ENCODE results near the gene ZNF274. TPM values are rescaled to one million over a fixed set of nuclear protein-coding genes. Genes with fewer than 3 reads are reported as not detected.

Gene ZNF274
- total RNA-seq, 1 donor from 2014 or later = 42.7 TPM

DNA sequence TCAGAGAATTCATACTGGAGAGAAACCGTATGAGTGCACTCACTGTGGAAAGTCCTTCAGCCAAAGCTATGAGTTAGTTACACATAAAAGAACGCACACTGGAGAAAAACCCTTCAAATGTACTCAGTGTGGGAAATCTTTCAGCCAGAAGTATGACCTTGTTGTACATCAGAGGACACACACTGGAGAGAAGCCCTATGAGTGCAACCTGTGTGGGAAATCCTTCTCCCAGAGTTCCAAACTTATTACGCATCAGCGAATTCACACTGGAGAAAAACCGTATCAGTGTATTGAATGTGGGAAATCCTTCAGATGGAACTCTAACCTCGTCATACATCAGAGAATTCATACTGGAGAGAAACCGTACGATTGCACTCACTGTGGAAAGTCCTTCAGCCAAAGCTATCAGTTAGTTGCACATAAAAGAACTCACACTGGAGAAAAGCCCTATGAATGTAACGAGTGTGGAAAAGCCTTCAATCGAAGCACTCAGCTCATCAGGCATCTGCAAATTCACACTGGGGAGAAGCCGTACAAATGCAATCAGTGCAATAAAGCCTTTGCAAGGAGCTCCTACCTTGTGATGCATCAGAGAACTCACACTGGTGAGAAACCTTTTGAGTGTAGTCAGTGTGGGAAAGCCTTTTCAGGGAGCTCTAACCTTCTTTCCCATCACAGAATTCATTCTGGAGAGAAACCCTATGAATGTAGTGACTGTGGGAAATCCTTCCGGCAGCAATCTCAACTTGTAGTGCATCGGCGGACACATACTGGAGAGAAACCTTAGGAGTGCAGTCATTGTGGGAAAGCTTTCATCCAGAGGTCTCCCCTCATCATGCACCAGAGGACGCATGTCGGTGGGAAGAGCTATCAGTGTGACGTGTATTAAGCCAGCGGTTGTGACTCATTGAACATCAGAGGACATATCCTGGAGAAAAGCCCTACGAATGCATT lies 79.4 kb downstream of the ZNF274 start:
- Mint-ChIP-seq H3K27ac (ENCODE audit: unreplicated experiment) (no peak overlapping the region), H3K36me3 (ENCODE audit: unreplicated experiment) (peaks cover 75% of the 10 kb centered on the region), H3K4me3 (ENCODE audit: unreplicated experiment) (no peak overlapping the region), H3K9me3 (ENCODE audit: unreplicated experiment) (peaks cover 81% of the 10 kb centered on the region), H3K27me3 (ENCODE audit: unreplicated experiment) (peaks cover 24% of the 10 kb centered on the region), H3K4me1 (ENCODE audit: low read depth, unreplicated experiment) (no peaks in the 10 kb centered on the region)
- no peak for DNase-seq
- no peak for TF ChIP-seq CTCF (IDR thresholded peaks at IDR 0.05; ENCODE audit: partially characterized antibody, unreplicated experiment)

- no peak overlapping the region for H3K4me3 Mint-ChIP-seq (ENCODE audit: unreplicated experiment)
- H3K27me3 Mint-ChIP-seq (ENCODE audit: unreplicated experiment) = peaks cover 22% of the 10 kb centered on the region
- H3K36me3 Mint-ChIP-seq (ENCODE audit: unreplicated experiment) = peaks cover 68% of the 10 kb centered on the region
Observed at GRCh38 chr19:58262922-58263296, 80.0 kb downstream of the ZNF274 start.

More at GRCh38 chr19:58262922-58263296, 80.0 kb downstream of the ZNF274 start:
- DNase-seq = no peak
- H3K27ac Mint-ChIP-seq (ENCODE audit: unreplicated experiment) = no peak overlapping the region
- H3K4me1 Mint-ChIP-seq (ENCODE audit: low read depth, unreplicated experiment) = no peaks in the 10 kb centered on the region
- TF ChIP-seq CTCF (IDR thresholded peaks at IDR 0.05; ENCODE audit: partially characterized antibody, unreplicated experiment) = no peak
- peaks cover 74% of the 10 kb centered on the region for H3K9me3 Mint-ChIP-seq (ENCODE audit: unreplicated experiment)

Other genes starting within 250 kb of the ZNF274 start
- 25.4 TPM for gene ZNF418, start 247.7 kb upstream of the ZNF274 start, total RNA-seq (ENCODE audit: unreplicated experiment)
- 11.0 TPM for gene ZNF256, start 235.4 kb upstream of the ZNF274 start, total RNA-seq (ENCODE audit: unreplicated experiment)
- 1.6 TPM for gene C19orf18, start 208.5 kb upstream of the ZNF274 start, total RNA-seq (ENCODE audit: unreplicated experiment)
- gene ZNF606, start 180.2 kb upstream of the ZNF274 start, total RNA-seq (ENCODE audit: unreplicated experiment) = 58.2 TPM
- 7.7 TPM for gene ZSCAN1, start 149.0 kb upstream of the ZNF274 start, total RNA-seq (ENCODE audit: unreplicated experiment)
- gene ZNF135, start 123.8 kb upstream of the ZNF274 start, total RNA-seq (ENCODE audit: unreplicated experiment) = 16.6 TPM
- gene ZSCAN18, start 84.8 kb upstream of the ZNF274 start, total RNA-seq (ENCODE audit: unreplicated experiment) = 66.7 TPM
- gene ZNF329, start 32.3 kb upstream of the ZNF274 start, total RNA-seq (ENCODE audit: unreplicated experiment) = 14.1 TPM
- gene ZNF544, start 45.9 kb downstream of the ZNF274 start, total RNA-seq (ENCODE audit: unreplicated experiment) = 46.1 TPM
- 24.8 TPM for gene ZNF8, start 95.9 kb downstream of the ZNF274 start, total RNA-seq (ENCODE audit: unreplicated experiment)
- 56.2 TPM for gene ERVK3-1, start 122.3 kb downstream of the ZNF274 start, total RNA-seq (ENCODE audit: unreplicated experiment)
- gene ZSCAN22, start 143.9 kb downstream of the ZNF274 start, total RNA-seq (ENCODE audit: unreplicated experiment) = 4.9 TPM
- gene A1BG, start 170.4 kb downstream of the ZNF274 start, total RNA-seq (ENCODE audit: unreplicated experiment) = 27.3 TPM
- gene ZNF497, start 179.7 kb downstream of the ZNF274 start, total RNA-seq (ENCODE audit: unreplicated experiment) = 3.5 TPM
- gene ZNF837, start 198.0 kb downstream of the ZNF274 start, total RNA-seq (ENCODE audit: unreplicated experiment) = 2.0 TPM
- gene RPS5, start 204.2 kb downstream of the ZNF274 start, total RNA-seq (ENCODE audit: unreplicated experiment) = 571 TPM
- gene RNF225, start 212.6 kb downstream of the ZNF274 start, total RNA-seq (ENCODE audit: unreplicated experiment) = 0.44 TPM
- 5.8 TPM for gene ZNF584, start 225.6 kb downstream of the ZNF274 start, total RNA-seq (ENCODE audit: unreplicated experiment)

All from glutamatergic neuron (in vitro differentiated cells).